Suppressor macrophage treated with lipopolysaccharide for 1 hour (primary cell): ENCODE results near the gene SAG.
A peak's percentile ranks its signal among the peaks of the same experiment; 100 is the strongest.

ENCODE experiments used
- DNase-seq, 3 donors: peaks; one replicate each; pipeline ENCODE4 v3.0.0-alpha.2; 2020 to 2022

The SAG gene

DNA sequence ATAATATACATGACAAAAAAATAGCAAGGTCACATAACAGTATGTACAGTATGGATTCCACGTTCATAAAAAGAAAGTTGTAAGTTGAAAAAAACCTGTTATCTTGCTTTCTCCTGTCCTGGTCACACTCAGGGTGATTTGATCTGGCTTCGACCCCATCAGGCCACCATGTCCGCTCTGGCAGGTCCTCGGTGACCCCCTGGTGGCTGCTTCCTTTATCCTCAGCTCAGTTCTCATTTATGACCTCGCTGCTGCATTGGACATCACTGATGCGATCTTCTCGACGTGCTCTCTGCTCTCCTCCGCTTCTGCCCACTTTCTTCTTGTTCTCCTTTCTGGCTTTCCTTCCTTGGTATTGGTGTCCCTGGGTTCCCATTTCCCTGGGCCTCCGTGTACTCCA lies 76.4 kb downstream of the SAG start:
- DNase-seq: peak; percentile 27 to 49 (median 43)

GRCh38 chr2:233384811-233385488 lies 77.3 kb downstream of the SAG start:
- peak in 2 of 3 donors; percentile 20 to 21 for DNase-seq

DNA sequence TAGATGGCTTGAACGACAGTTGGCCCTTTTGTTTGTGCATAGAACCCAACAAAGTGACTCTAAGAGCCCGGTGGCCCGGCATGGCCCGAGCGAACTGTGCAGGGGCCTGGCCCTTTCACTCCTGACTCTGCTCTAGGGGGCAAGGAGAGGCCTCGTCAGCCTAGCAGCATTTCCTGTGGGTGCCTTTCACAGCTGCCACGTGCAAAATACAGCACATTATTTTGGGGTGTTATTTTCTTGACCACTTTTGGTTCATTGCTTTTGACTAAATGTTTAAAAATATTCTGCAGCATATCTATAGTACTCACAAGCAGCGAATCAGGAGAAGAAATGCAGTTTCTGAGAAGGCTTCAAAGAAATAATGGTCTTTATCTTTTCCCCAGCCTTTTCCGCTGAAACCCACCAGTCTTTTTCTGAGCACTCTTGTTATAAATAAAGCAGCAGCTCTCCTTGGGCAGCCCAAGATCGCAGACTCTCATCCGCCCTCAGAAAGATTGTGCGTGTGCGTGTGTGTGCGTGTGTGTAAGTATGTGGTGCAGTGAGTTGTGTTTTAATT lies 78.0 kb downstream of the SAG start:
- DNase-seq: no peak

- no peak for DNase-seq
Observed at GRCh38 chr2:233386382-233387041, 78.9 kb downstream of the SAG start.

DNA sequence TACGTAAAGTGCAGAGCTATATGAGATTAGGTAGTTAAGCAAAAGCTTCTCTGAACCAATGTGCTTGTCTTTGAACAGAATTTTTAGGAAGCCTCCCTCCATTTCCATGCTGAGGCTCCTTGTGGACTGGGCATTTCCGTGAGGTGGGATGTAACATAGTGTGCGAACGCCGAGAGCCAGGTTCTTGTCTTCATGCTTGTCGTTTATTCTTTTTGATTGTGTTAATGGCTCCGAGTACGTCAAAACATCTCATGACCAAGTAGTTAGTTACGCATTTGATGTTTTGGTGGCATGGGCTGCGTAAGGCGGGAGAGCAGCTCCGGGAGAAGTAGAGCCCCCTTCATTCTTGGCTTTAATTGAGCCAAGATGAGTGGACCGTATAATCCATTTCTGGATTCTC lies 79.6 kb downstream of the SAG start:
- DNase-seq: no peak

DNA sequence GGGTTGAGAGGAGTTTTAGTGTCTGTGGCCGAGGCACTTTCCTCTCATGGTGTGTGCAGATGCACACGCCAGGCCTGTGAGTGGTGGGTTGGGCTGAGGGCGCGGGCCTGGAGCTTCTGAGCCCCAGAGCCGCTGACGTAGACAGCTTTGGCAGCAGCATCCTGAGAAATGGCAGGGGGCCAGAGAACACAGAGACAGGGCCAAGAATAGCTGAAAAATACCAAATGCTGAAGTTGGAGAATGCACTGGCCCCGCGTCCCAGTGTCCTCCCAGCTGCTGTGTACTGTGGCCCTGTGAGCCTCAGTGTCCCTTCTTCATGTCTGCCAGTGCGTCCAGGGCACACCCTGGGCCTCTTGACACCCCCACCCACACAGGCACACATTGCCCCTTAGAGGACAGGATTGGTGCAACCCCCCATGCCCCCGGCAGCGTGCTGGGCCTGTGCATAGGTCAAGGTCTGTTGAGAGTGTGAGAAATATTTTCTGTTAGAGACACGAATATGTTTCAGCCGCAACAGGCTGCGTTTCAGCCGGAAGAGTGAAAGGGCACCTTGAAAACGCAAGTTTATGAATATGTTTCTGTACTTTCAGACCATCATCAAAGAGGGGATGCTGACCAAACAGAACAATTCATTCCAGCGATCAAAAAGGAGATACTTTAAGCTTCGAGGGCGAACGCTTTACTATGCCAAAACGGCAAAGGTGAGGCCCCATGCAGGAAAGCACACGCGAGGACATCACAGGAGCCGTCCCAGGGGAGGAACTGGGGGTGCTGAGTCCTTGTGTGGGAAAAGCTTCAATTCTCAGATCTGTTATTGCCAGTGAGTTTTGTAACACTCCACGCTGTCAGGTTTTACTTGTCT lies 80.3 kb downstream of the SAG start:
- DNase-seq: no peak

- DNase-seq: no peak
Observed at GRCh38 chr2:233389601-233390125, 82.0 kb downstream of the SAG start.

DNA sequence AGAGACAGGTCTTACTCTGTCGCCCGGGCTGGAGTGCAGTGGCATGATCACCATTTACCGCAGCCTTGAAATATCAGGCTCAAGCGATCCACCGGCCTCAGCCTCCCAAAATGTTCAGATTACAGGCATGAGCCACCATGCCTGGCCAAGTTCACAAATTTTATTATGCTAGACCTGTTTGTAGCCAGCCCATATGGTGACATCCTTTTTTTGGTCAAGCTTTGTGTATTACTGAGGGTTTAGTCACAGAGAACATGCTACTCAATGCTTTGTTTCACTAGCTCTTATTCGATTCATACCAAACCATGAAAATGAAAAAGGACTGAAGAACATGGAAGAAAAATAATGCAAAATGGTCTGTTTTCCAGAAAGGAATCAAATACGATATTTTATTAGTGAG lies 88.1 kb downstream of the SAG start:
- DNase-seq: no peak
